SHP77 (cell line): ENCODE measurements around the gene PPM1D.
"Not testable (repeated sequence)": the region's sequence is repeated elsewhere in the genome, so short reads cannot be mapped to it uniquely, and the experiment has no call there.

ENCODE experiments used
- DNase-seq, 2 experiments: peaks; one replicate each; lab custom pipeline; 2025; lab: John Stamatoyannopoulos, UW

PPM1D gene

GRCh38 chr17:60599620-60600489 is at the start of gene PPM1D:
PPM1D (plus strand) TSS chr17:60600193; CDS start chr17:60600415, 222 bp downstream.
- DNase-seq, result peak; percentile 97 to 99

- not testable (repeated sequence) for DNase-seq
Observed at GRCh38 chr17:60552255-60552654, 47.7 kb upstream of the PPM1D start.

GRCh38 chr17:60554377-60554788 is 45.6 kb upstream of the PPM1D start:
- no peak for DNase-seq

GRCh38 chr17:60555786-60556185 is 44.2 kb upstream of the PPM1D start:
- no peak for DNase-seq

GRCh38 chr17:60557805-60558204 is 42.2 kb upstream of the PPM1D start:
- peak in 1 of 2 experiments; percentile 4 for DNase-seq

GRCh38 chr17:60559659-60559994 is 40.4 kb upstream of the PPM1D start:
- no peak for DNase-seq

- no peak for DNase-seq
Observed at GRCh38 chr17:60559995-60560859, 39.8 kb upstream of the PPM1D start.

GRCh38 chr17:60560860-60561257 is 39.1 kb upstream of the PPM1D start:
- DNase-seq, result no peak

- DNase-seq, result no peak
Observed at GRCh38 chr17:60562421-60562820, 37.6 kb upstream of the PPM1D start.

GRCh38 chr17:60563743-60564142 is 36.2 kb upstream of the PPM1D start:
- DNase-seq, result peak; percentile 51 to 58

- no peak for DNase-seq
Observed at GRCh38 chr17:60565233-60565632, 34.8 kb upstream of the PPM1D start.

GRCh38 chr17:60573236-60574051 is 26.5 kb upstream of the PPM1D start:
- no peak for DNase-seq

- peak in 1 of 2 experiments; percentile 32 for DNase-seq
Observed at GRCh38 chr17:60577147-60577915, 22.7 kb upstream of the PPM1D start.

- DNase-seq, result no peak
Observed at GRCh38 chr17:60579090-60579489, 20.9 kb upstream of the PPM1D start.

GRCh38 chr17:60579551-60579950 is 20.4 kb upstream of the PPM1D start:
- DNase-seq, result no peak

GRCh38 chr17:60583008-60583407 is 17.0 kb upstream of the PPM1D start:
- no peak for DNase-seq

GRCh38 chr17:60585887-60586286 is 14.1 kb upstream of the PPM1D start:
- no peak for DNase-seq

- DNase-seq, result peak; percentile 14 to 22
Observed at GRCh38 chr17:60586288-60586974, 13.6 kb upstream of the PPM1D start.

- DNase-seq, result no peak
Observed at GRCh38 chr17:60590070-60590469, 9.9 kb upstream of the PPM1D start.

GRCh38 chr17:60592750-60593149 is 7.2 kb upstream of the PPM1D start:
- DNase-seq, result no peak
